WTC11 (cell line): ENCODE data around the gene RBSN. TPM values are rescaled to one million over a fixed set of nuclear protein-coding genes. Genes with fewer than 3 reads are reported as not detected.

Experiments used
- ATAC-seq: fragments of 200-7000 bp; cut with Tn5 transposase; 2 replicates; pipeline ENCODE4 v1.10.0; 2021; ENCODE audit warnings: mild to moderate bottlenecking, moderate library complexity
- CTCF ChIA-PET: fragments of 300-600 bp; sonication (Branson Sonifier 250); formaldehyde crosslinking; loops from one replicate; lab custom pipeline; 2021; ENCODE audit warnings: antibody characterized with exemption; lab: Charles Lee
- POLR2A ChIA-PET: fragments of 350-600 bp; sonication (Branson Sonifier 250); formaldehyde crosslinking; loops from one replicate; lab custom pipeline; 2021; ENCODE audit warnings: antibody characterized with exemption; lab: Charles Lee
- DNase-seq: peaks from one replicate; pipeline ENCODE4 v3.0.0; 2021; ENCODE audit warnings: low spot score
- H3K27ac Mint-ChIP-seq: 2 replicates; pipeline ENCODE4 v1.8.0; 2021; ENCODE audit warnings: mixed read lengths
- H3K27me3 Mint-ChIP-seq: 2 replicates; pipeline ENCODE4 v1.8.0; 2021; ENCODE audit warnings: low read depth, mild to moderate bottlenecking, moderate library complexity, mixed read lengths
- H3K36me3 Mint-ChIP-seq: 2 replicates; pipeline ENCODE4 v1.8.0; 2021; ENCODE audit warnings: mixed read lengths
- H3K4me1 Mint-ChIP-seq: 2 replicates; pipeline ENCODE4 v1.8.0; 2022; ENCODE audit warnings: mixed read lengths
- H3K4me3 Mint-ChIP-seq: 2 replicates; pipeline ENCODE4 v1.8.0; 2021; ENCODE audit warnings: mild to moderate bottlenecking, moderate library complexity, mixed read lengths
- H3K9me3 Mint-ChIP-seq: 2 replicates; pipeline ENCODE4 v1.8.0; 2021; ENCODE audit warnings: mixed read lengths
- ATF3 ChIP-seq: sonication (generic); formaldehyde crosslinking; conservative IDR thresholded peaks from 2 replicates; pipeline ENCODE4 v1.8.1; 2022; ENCODE audit warnings: mild to moderate bottlenecking, missing genetic modification reagents
- ATF6 ChIP-seq: sonication (generic); formaldehyde crosslinking; IDR thresholded peaks from 2 replicates; pipeline ENCODE4 v1.8.1; 2023; ENCODE audit warnings: mild to moderate bottlenecking, missing genetic modification reagents
- CREB1 ChIP-seq: sonication (generic); formaldehyde crosslinking; IDR thresholded peaks from 2 replicates; pipeline ENCODE4 v1.8.0; 2023; ENCODE audit warnings: mild to moderate bottlenecking, missing genetic modification reagents
- CTCF ChIP-seq: fragments of 200-600 bp; IDR thresholded peaks from 2 replicates; pipeline ENCODE4 v1.8.0; 2022; ENCODE audit warnings: antibody characterized with exemption
- FOXJ3 ChIP-seq: sonication (generic); formaldehyde crosslinking; IDR thresholded peaks from 2 replicates; pipeline ENCODE4 v1.9.0; 2021; ENCODE audit warnings: missing genetic modification reagents, mild to moderate bottlenecking, borderline replicate concordance
- GRHL2 ChIP-seq: fragments of 250-450 bp; sonication (Bioruptor Pico); IDR thresholded peaks from 2 replicates; pipeline ENCODE4 v1.8.0; 2022; ENCODE audit warnings: mild to moderate bottlenecking, moderate library complexity; ENCODE audit not compliant: insufficient replicate concordance, severe bottlenecking
- GTF2I ChIP-seq: fragments of 250-450 bp; sonication (Bioruptor Pico); conservative IDR thresholded peaks from 2 replicates; pipeline ENCODE4 v1.4.0; 2021; ENCODE audit warnings: mild to moderate bottlenecking
- IRF2 ChIP-seq: sonication (generic); formaldehyde crosslinking; IDR thresholded peaks from 2 replicates; pipeline ENCODE4 v1.8.0; 2022; ENCODE audit warnings: low read depth, missing genetic modification reagents, borderline replicate concordance
- JAZF1 ChIP-seq: fragments of 250-450 bp; sonication (Bioruptor Pico); IDR thresholded peaks from 2 replicates; pipeline ENCODE4 v1.9.0; 2021; ENCODE audit warnings: moderate library complexity, mild to moderate bottlenecking, inconsistent platforms
- MXD4 ChIP-seq: fragments of 250-450 bp; sonication (Bioruptor Pico); IDR thresholded peaks from 2 replicates; pipeline ENCODE4 v1.8.0; 2021; ENCODE audit warnings: mild to moderate bottlenecking, moderate library complexity, borderline replicate concordance
- NR1H2 ChIP-seq: sonication (generic); formaldehyde crosslinking; IDR thresholded peaks from 2 replicates; pipeline ENCODE4 v1.9.0; 2021; ENCODE audit warnings: mild to moderate bottlenecking, moderate library complexity, missing genetic modification reagents
- NR2C2 ChIP-seq: sonication (generic); formaldehyde crosslinking; IDR thresholded peaks from 2 replicates; pipeline ENCODE4 v1.8.0; 2022; ENCODE audit warnings: mild to moderate bottlenecking, missing genetic modification reagents
- RELA ChIP-seq: sonication (generic); formaldehyde crosslinking; IDR thresholded peaks from 2 replicates; pipeline ENCODE4 v1.8.1; 2022; ENCODE audit warnings: missing genetic modification reagents, mild to moderate bottlenecking, borderline replicate concordance
- TCF7 ChIP-seq: sonication (generic); formaldehyde crosslinking; IDR thresholded peaks from 2 replicates; pipeline ENCODE4 v1.8.0; 2022; ENCODE audit warnings: mild to moderate bottlenecking, low read depth, missing genetic modification reagents, moderate library complexity
- TP53 ChIP-seq: sonication (generic); formaldehyde crosslinking; IDR thresholded peaks from 2 replicates; pipeline ENCODE4 v1.8.1; 2023; ENCODE audit warnings: mild to moderate bottlenecking, missing genetic modification reagents
- ZBTB21 ChIP-seq: sonication (generic); formaldehyde crosslinking; IDR thresholded peaks from 2 replicates; pipeline ENCODE4 v1.8.1; 2023; ENCODE audit warnings: mild to moderate bottlenecking, missing genetic modification reagents, borderline replicate concordance
- ZBTB43 ChIP-seq: sonication (generic); formaldehyde crosslinking; IDR thresholded peaks from 2 replicates; pipeline ENCODE4 v1.8.1; 2023; ENCODE audit warnings: mild to moderate bottlenecking, missing genetic modification reagents
- ZNF219 ChIP-seq: sonication (generic); formaldehyde crosslinking; IDR thresholded peaks from 2 replicates; pipeline ENCODE4 v1.8.0; 2023; ENCODE audit warnings: missing genetic modification reagents, mild to moderate bottlenecking, borderline replicate concordance
- ZNF232 ChIP-seq: sonication (generic); formaldehyde crosslinking; IDR thresholded peaks from 2 replicates; pipeline ENCODE4 v1.8.0; 2022; ENCODE audit warnings: mild to moderate bottlenecking, missing genetic modification reagents
- ZNF263 ChIP-seq: sonication (generic); formaldehyde crosslinking; IDR thresholded peaks from 2 replicates; pipeline ENCODE4 v1.8.1; 2022; ENCODE audit warnings: low read depth, mild to moderate bottlenecking, moderate library complexity, missing genetic modification reagents
- ZNF281 ChIP-seq: sonication (generic); formaldehyde crosslinking; IDR thresholded peaks from 2 replicates; pipeline ENCODE4 v1.8.0; 2023; ENCODE audit warnings: mild to moderate bottlenecking, missing genetic modification reagents
- ZNF317 ChIP-seq: sonication (generic); formaldehyde crosslinking; IDR thresholded peaks from 2 replicates; pipeline ENCODE4 v1.8.1; 2023; ENCODE audit warnings: low read depth, mild to moderate bottlenecking, moderate library complexity, missing genetic modification reagents, borderline replicate concordance
- ZNF425 ChIP-seq: fragments of 250-450 bp; sonication (Bioruptor Pico); conservative IDR thresholded peaks from 2 replicates; pipeline ENCODE4 v1.9.0; 2021; ENCODE audit warnings: mild to moderate bottlenecking
- total RNA-seq: library from RNA; stranded (reverse); gene quantifications from 3 replicates; pipeline ENCODE4 v1.2.3, GENCODE V29; 2021

Gene RBSN
- total RNA-seq, 1 experiment from 2014 or later: 24.2 TPM

- H3K27me3 Mint-ChIP-seq: peaks cover 17% of the 10 kb centered on the region
- H3K9me3 Mint-ChIP-seq: peaks cover 4% of the 10 kb centered on the region; the same call in 1 of the 2 replicates
- TF ChIP-seq RELA (CRISPR knock-in tag): no peak
- TF ChIP-seq TP53 (CRISPR knock-in tag): no peak
- TF ChIP-seq GTF2I (CRISPR knock-in tag): no peak
- no peak for TF ChIP-seq TCF7
- no peak for TF ChIP-seq ZBTB43 (CRISPR knock-in tag)
- TF ChIP-seq MXD4 (CRISPR knock-in tag): no peak
- no peak for TF ChIP-seq ZNF281 (CRISPR knock-in tag)
- DNase-seq (no peak), ATAC-seq (no peak)
- CTCF ChIA-PET: interaction anchor here (0.9 to 3.1 kb wide), 2 partner anchors 92 to 154 kb away, joined by 3 to 11 read pairs; partner anchors contain the start of gene CAPN7
- POLR2A ChIA-PET: no interaction called here
- H3K27ac Mint-ChIP-seq: no peak overlapping the region
- H3K4me3 Mint-ChIP-seq: no peak overlapping the region
- H3K36me3 Mint-ChIP-seq: 0 out of 2 replicates have a peak, but pooled peaks cover 2% of the 10 kb centered on the region
- peaks cover 25% of the 10 kb centered on the region for H3K4me1 Mint-ChIP-seq
Observed at GRCh38 chr3:15113471-15113870, 14.5 kb upstream of the RBSN start.

GRCh38 chr3:15112011-15112410, 13.1 kb upstream of the RBSN start:
- CTCF ChIA-PET: no interaction called here
- no peak for TF ChIP-seq NR1H2
- no peak for TF ChIP-seq GRHL2 (CRISPR knock-in tag)
- no peak for TF ChIP-seq ZNF219 (CRISPR knock-in tag)
- TF ChIP-seq FOXJ3 (CRISPR knock-in tag): no peak
- no peak for TF ChIP-seq ATF3 (CRISPR knock-in tag)
- no peak for TF ChIP-seq NR2C2 (CRISPR knock-in tag)
- no peak for TF ChIP-seq TCF7
- TF ChIP-seq IRF2: no peak
- TF ChIP-seq JAZF1 (CRISPR knock-in tag): no peak
- TF ChIP-seq ZNF232: no peak
- no peak for TF ChIP-seq ATF6 (CRISPR knock-in tag)
- TF ChIP-seq ZNF317 (CRISPR knock-in tag): no peak
- no peak for TF ChIP-seq ZBTB21 (CRISPR knock-in tag)
- no peak for TF ChIP-seq CTCF
- no peak for TF ChIP-seq ZNF263
- no peak for TF ChIP-seq ZNF425 (CRISPR knock-in tag)
- TF ChIP-seq CREB1 (CRISPR knock-in tag): no peak

More at GRCh38 chr3:15112011-15112410, 13.1 kb upstream of the RBSN start:
- DNase-seq: no peak
- H3K27me3 Mint-ChIP-seq: peaks cover 8% of the 10 kb centered on the region
- ATAC-seq: no peak
- no peak overlapping the region for H3K4me3 Mint-ChIP-seq
- H3K4me1 Mint-ChIP-seq: peaks cover 30% of the 10 kb centered on the region
- 0 out of 2 replicates have a peak, but pooled peaks cover 2% of the 10 kb centered on the region for H3K36me3 Mint-ChIP-seq
- H3K9me3 Mint-ChIP-seq: peaks cover 4% of the 10 kb centered on the region; the same call in 1 of the 2 replicates
- H3K27ac Mint-ChIP-seq: no peak overlapping the region
- POLR2A ChIA-PET: no interaction called here
